Measurements from ENCODE around the gene MESP2. TPM values are rescaled to one million over a fixed set of nuclear protein-coding genes. Genes with fewer than 3 reads are reported as not detected.

The MESP2 gene
- 0.10 and 0.22 TPM in 2 replicates for polyA plus RNA-seq (2013)

GRCh38 chr15:89776274-89777072 is at the start of gene MESP2:
Gene MESP2, plus strand, starts transcription at chr15:89776332. Its CDS starts 26 bp downstream, at chr15:89776358.
- Histone ChIP-seq H3K4me2 (ENCODE audit: low read length) (peak within 1 kb of the TSS; percentile 78), H4K8ac (ENCODE audit: low read depth, low read length) (peak within 1 kb of the TSS; percentile 63), H3K4ac (ENCODE audit: low read depth, low read length) (peak within 1 kb of the TSS; percentile 28), H4K91ac (ENCODE audit: low read depth, low read length) (peak within 1 kb of the TSS; percentile 50), H3K4me3 (ENCODE audit: low read depth, low read length) (peak within 1 kb of the TSS; percentile 20), H4K12ac (ENCODE audit: low read depth, low read length) (peak within 1 kb of the TSS; percentile 22), H3K14ac (ENCODE audit: low read length) (peak within 1 kb of the TSS; percentile 45), H3K4me1 (ENCODE audit: control insufficient read depth in 1 of 2, insufficient read depth in 2 of 2, low read length in 2 of 2) (peaks cover 15 to 22% of the 10 kb centered on the region in 2 experiments), H3K9ac (ENCODE audit: low read length) (no peak within 1 kb of the TSS), H3K79me1 (ENCODE audit: low read length) (peaks cover 11% of the 10 kb centered on the region), H3K23ac (ENCODE audit: low read length) (no peak within 1 kb of the TSS), H3K36me3 (ENCODE audit: control insufficient read depth in 1 of 2, insufficient read depth in 2 of 2, low read length in 2 of 2) (no peaks in the 10 kb centered on the region), H2BK120ac (ENCODE audit: insufficient read depth, low read length, poor library complexity) (peak within 1 kb of the TSS; percentile 23), H2AK5ac (ENCODE audit: low read length) (no peak within 1 kb of the TSS), H2BK5ac (ENCODE audit: low read depth, low read length, poor library complexity) (no peak within 1 kb of the TSS), H3K79me2 (ENCODE audit: control insufficient read depth, insufficient read depth, low read length, poor library complexity) (no peaks in the 10 kb centered on the region), H3K18ac (ENCODE audit: low read length) (peak within 1 kb of the TSS; percentile 31), H3K27me3 (ENCODE audit: insufficient read depth, low read length) (no peaks in the 10 kb centered on the region), H2BK12ac (ENCODE audit: low read length) (peak within 1 kb of the TSS; percentile 44), H3K9me3 (ENCODE audit: insufficient read depth, low read depth, low read length) (no peaks in the 10 kb centered on the region), H3K27ac (ENCODE audit: low read depth, low read length) (no peak within 1 kb of the TSS), H2AFZ (ENCODE audit: insufficient read depth, low read length, poor library complexity) (peak within 1 kb of the TSS; percentile 58)
- peak; percentile 89 to 93 for DNase-seq
- WGBS (ENCODE audit: extremely low coverage, insufficient coverage, insufficient read length): no CpG with 5 or more reads among the region's 82 CpGs

GRCh38 chr15:89728254-89728653 is 47.9 kb upstream of the MESP2 start:
- H2BK5ac ChIP-seq (ENCODE audit: low read depth, low read length, poor library complexity): no peak overlapping the region
- no peak overlapping the region for H3K27ac ChIP-seq (ENCODE audit: low read depth, low read length)
- H2BK120ac ChIP-seq (ENCODE audit: insufficient read depth, low read length, poor library complexity): no peak overlapping the region
- no peak overlapping the region for H3K4me2 ChIP-seq (ENCODE audit: low read length)
- no peak overlapping the region for H3K18ac ChIP-seq (ENCODE audit: low read length)
- no peaks in the 10 kb centered on the region for H3K79me2 ChIP-seq (ENCODE audit: control insufficient read depth, insufficient read depth, low read length, poor library complexity)
- no peaks in the 10 kb centered on the region for H3K36me3 ChIP-seq (ENCODE audit: control insufficient read depth in 1 of 2, insufficient read depth in 2 of 2, low read length in 2 of 2)
- peak in 1 of 2 donors; percentile 10 for DNase-seq
- no peak overlapping the region for H3K14ac ChIP-seq (ENCODE audit: low read length)
- H3K9ac ChIP-seq (ENCODE audit: low read length): no peak overlapping the region
- H4K8ac ChIP-seq (ENCODE audit: low read depth, low read length): no peak overlapping the region
- no peak overlapping the region for H2AK5ac ChIP-seq (ENCODE audit: low read length)
- H3K9me3 ChIP-seq (ENCODE audit: insufficient read depth, low read depth, low read length): peaks cover 1% of the 10 kb centered on the region
- H3K4me3 ChIP-seq (ENCODE audit: low read depth, low read length): no peak overlapping the region
- H3K23ac ChIP-seq (ENCODE audit: low read length): no peak overlapping the region
- WGBS (ENCODE audit: extremely low coverage, insufficient coverage, insufficient read length): no CpG with 5 or more reads among the region's 2 CpGs
- H4K12ac ChIP-seq (ENCODE audit: low read depth, low read length): no peak overlapping the region
- H3K79me1 ChIP-seq (ENCODE audit: low read length): no peaks in the 10 kb centered on the region
- no peak overlapping the region for H3K4ac ChIP-seq (ENCODE audit: low read depth, low read length)
- no peaks in the 10 kb centered on the region for H3K4me1 ChIP-seq (ENCODE audit: control insufficient read depth in 1 of 2, insufficient read depth in 2 of 2, low read length in 2 of 2)
- no peaks in the 10 kb centered on the region for H3K27me3 ChIP-seq (ENCODE audit: insufficient read depth, low read length)
- no peak overlapping the region for H2BK12ac ChIP-seq (ENCODE audit: low read length)
- H4K91ac ChIP-seq (ENCODE audit: low read depth, low read length): no peak overlapping the region
- no peak overlapping the region for H2AFZ ChIP-seq (ENCODE audit: insufficient read depth, low read length, poor library complexity)

GRCh38 chr15:89731275-89731674 is 44.9 kb upstream of the MESP2 start:
- Histone ChIP-seq H3K36me3 (ENCODE audit: control insufficient read depth in 1 of 2, insufficient read depth in 2 of 2, low read length in 2 of 2) (no peaks in the 10 kb centered on the region), H2AFZ (ENCODE audit: insufficient read depth, low read length, poor library complexity) (no peak overlapping the region), H3K79me2 (ENCODE audit: control insufficient read depth, insufficient read depth, low read length, poor library complexity) (no peaks in the 10 kb centered on the region), H2BK5ac (ENCODE audit: low read depth, low read length, poor library complexity) (no peak overlapping the region), H2BK12ac (ENCODE audit: low read length) (no peak overlapping the region), H3K9ac (ENCODE audit: low read length) (no peak overlapping the region), H3K27me3 (ENCODE audit: insufficient read depth, low read length) (no peaks in the 10 kb centered on the region), H4K12ac (ENCODE audit: low read depth, low read length) (no peak overlapping the region), H3K23ac (ENCODE audit: low read length) (no peak overlapping the region), H3K4me3 (ENCODE audit: low read depth, low read length) (no peak overlapping the region), H3K79me1 (ENCODE audit: low read length) (no peaks in the 10 kb centered on the region), H2AK5ac (ENCODE audit: low read length) (no peak overlapping the region), H2BK120ac (ENCODE audit: insufficient read depth, low read length, poor library complexity) (no peak overlapping the region), H3K27ac (ENCODE audit: low read depth, low read length) (no peak overlapping the region), H3K4me1 (ENCODE audit: control insufficient read depth in 1 of 2, insufficient read depth in 2 of 2, low read length in 2 of 2) (no peaks in the 10 kb centered on the region), H3K18ac (ENCODE audit: low read length) (no peak overlapping the region), H3K14ac (ENCODE audit: low read length) (no peak overlapping the region), H3K4ac (ENCODE audit: low read depth, low read length) (no peak overlapping the region), H4K8ac (ENCODE audit: low read depth, low read length) (no peak overlapping the region), H3K9me3 (ENCODE audit: insufficient read depth, low read depth, low read length) (peaks cover 4% of the 10 kb centered on the region), H3K4me2 (ENCODE audit: low read length) (no peak overlapping the region), H4K91ac (ENCODE audit: low read depth, low read length) (no peak overlapping the region)
- no peak for DNase-seq
- WGBS (ENCODE audit: extremely low coverage, insufficient coverage, insufficient read length): no CpG with 5 or more reads among the region's 5 CpGs

- Histone ChIP-seq H2BK12ac (ENCODE audit: low read length) (no peak overlapping the region), H2BK5ac (ENCODE audit: low read depth, low read length, poor library complexity) (no peak overlapping the region), H4K91ac (ENCODE audit: low read depth, low read length) (no peak overlapping the region), H4K12ac (ENCODE audit: low read depth, low read length) (no peak overlapping the region), H3K79me2 (ENCODE audit: control insufficient read depth, insufficient read depth, low read length, poor library complexity) (no peaks in the 10 kb centered on the region), H3K4me2 (ENCODE audit: low read length) (no peak overlapping the region), H2AFZ (ENCODE audit: insufficient read depth, low read length, poor library complexity) (no peak overlapping the region), H3K79me1 (ENCODE audit: low read length) (no peaks in the 10 kb centered on the region), H3K23ac (ENCODE audit: low read length) (no peak overlapping the region), H3K18ac (ENCODE audit: low read length) (no peak overlapping the region), H4K8ac (ENCODE audit: low read depth, low read length) (no peak overlapping the region), H3K9ac (ENCODE audit: low read length) (no peak overlapping the region), H2AK5ac (ENCODE audit: low read length) (no peak overlapping the region), H3K4ac (ENCODE audit: low read depth, low read length) (no peak overlapping the region), H3K27me3 (ENCODE audit: insufficient read depth, low read length) (no peaks in the 10 kb centered on the region), H2BK120ac (ENCODE audit: insufficient read depth, low read length, poor library complexity) (no peak overlapping the region), H3K4me1 (ENCODE audit: control insufficient read depth in 1 of 2, insufficient read depth in 2 of 2, low read length in 2 of 2) (no peaks in the 10 kb centered on the region), H3K4me3 (ENCODE audit: low read depth, low read length) (no peak overlapping the region), H3K9me3 (ENCODE audit: insufficient read depth, low read depth, low read length) (peaks cover 3% of the 10 kb centered on the region), H3K27ac (ENCODE audit: low read depth, low read length) (no peak overlapping the region), H3K36me3 (ENCODE audit: control insufficient read depth in 1 of 2, insufficient read depth in 2 of 2, low read length in 2 of 2) (no peaks in the 10 kb centered on the region), H3K14ac (ENCODE audit: low read length) (no peak overlapping the region)
- no peak for DNase-seq
- no CpG with 5 or more reads among the region's 8 CpGs for WGBS (ENCODE audit: extremely low coverage, insufficient coverage, insufficient read length)
These were observed 43.5 kb upstream of the MESP2 start for GRCh38 chr15:89732451-89733172.
